ENCODE data around the gene SLC25A22.

Gene SLC25A22

GRCh38 chr11:747158-748006 lies 50.7 kb downstream of the SLC25A22 start, which contains the start of gene TALDO1:
TALDO1 (plus strand) TSS chr11:747464; CDS start chr11:747482, 18 bp downstream.
- Histone ChIP-seq H3K4me3 (replicated peaks; ENCODE audit: insufficient read depth, low read length) (peak within 1 kb of the TSS; percentile 91), H3K27me3 (ENCODE audit: insufficient read depth, poor library complexity, severe bottlenecking) (no peaks in the 10 kb centered on the region), H3K27ac (replicated peaks) (peak within 1 kb of the TSS; percentile 92)
- TF ChIP-seq REST (IDR thresholded peaks at IDR 0.05; ENCODE audit: insufficient replicate concordance, low read depth) (no peak), SPI1 (IDR thresholded peaks at IDR 0.05; ENCODE audit: borderline replicate concordance, low read depth) (no peak), GABPA (IDR thresholded peaks at IDR 0.05; ENCODE audit: low read depth) (no peak), CTCF (IDR thresholded peaks at IDR 0.05; ENCODE audit: insufficient read depth, low read length) (no peak)
- peak; percentile 77 to 91 for DNase-seq (ENCODE audit: low read depth in 1 of 2, low spot score in 1 of 2)

GRCh38 chr11:746289-747157 lies 51.6 kb downstream of the SLC25A22 start:
- Histone ChIP-seq H3K27me3 (ENCODE audit: insufficient read depth, poor library complexity, severe bottlenecking) (no peaks in the 10 kb centered on the region), H3K27ac (replicated peaks) (peak overlapping the region; percentile 92), H3K4me3 (replicated peaks; ENCODE audit: insufficient read depth, low read length) (peak overlapping the region; percentile 91)
- DNase-seq (ENCODE audit: low read depth in 1 of 2, low spot score in 1 of 2) = peak in 1 of 2 experiments; percentile 67
- TF ChIP-seq POLR2AphosphoS5 (IDR thresholded peaks at IDR 0.05; ENCODE audit: low read depth) = 0 out of 2 replicates have a peak, but pooled peaks have one; percentile 11
- TF ChIP-seq REST (IDR thresholded peaks at IDR 0.05; ENCODE audit: insufficient replicate concordance, low read depth) = no peak

- H3K4me3 ChIP-seq (replicated peaks; ENCODE audit: insufficient read depth, low read length) = no peak overlapping the region
- TF ChIP-seq POLR2AphosphoS5 (IDR thresholded peaks at IDR 0.05; ENCODE audit: low read depth) = no peak
- no peak for TF ChIP-seq GABPA (IDR thresholded peaks at IDR 0.05; ENCODE audit: low read depth)
- TF ChIP-seq SPI1 (IDR thresholded peaks at IDR 0.05; ENCODE audit: borderline replicate concordance, low read depth) = no peak
- no peak for TF ChIP-seq CTCF (IDR thresholded peaks at IDR 0.05; ENCODE audit: insufficient read depth, low read length)
- TF ChIP-seq REST (IDR thresholded peaks at IDR 0.05; ENCODE audit: insufficient replicate concordance, low read depth) = no peak
- H3K27ac ChIP-seq (replicated peaks) = peak overlapping the region; percentile 45
- H3K27me3 ChIP-seq (ENCODE audit: insufficient read depth, poor library complexity, severe bottlenecking) = no peaks in the 10 kb centered on the region
- DNase-seq (ENCODE audit: low read depth in 1 of 2, low spot score in 1 of 2) = no peak
Measured at GRCh38 chr11:745428-745827, 52.7 kb downstream of the SLC25A22 start.
